IMR-90 (cell line): ENCODE data around the gene CLK3. TPM values are rescaled to one million over a fixed set of nuclear protein-coding genes. Genes with fewer than 3 reads are reported as not detected.

Source experiments
- ATAC-seq: fragments of 200-7000 bp; cut with Tn5 transposase; 2 replicates; pipeline ENCODE4 v1.9.1; 2020; ENCODE audit warnings: low read depth, mild to moderate bottlenecking, moderate library complexity
- BruUV-seq: library from RNA; stranded (reverse); fragments of 400-500 nt; replicated peaks from 2 replicates; lab custom pipeline; 2021; lab: Mats Ljungman, UMichigan
- CTCF ChIA-PET: fragments of 300-600 bp; formaldehyde crosslinking; extraction: SDS; loops from one replicate; lab custom pipeline; 2021; ENCODE audit warnings: antibody characterized with exemption; lab: Yijun Ruan, JAX
- POLR2A ChIA-PET: fragments of 300-600 bp; sonication (Branson Sonifier 250); formaldehyde crosslinking; loops from one replicate; lab custom pipeline; 2022; ENCODE audit warnings: antibody characterized with exemption; ENCODE audit not compliant: unreplicated experiment; lab: Charles Lee
- DNase-seq: peaks from one replicate; pipeline ENCODE4 v3.0.0; 2013
- H2AFZ ChIP-seq: replicated peaks from 2 replicates; pipeline ENCODE3; 2013; ENCODE audit warnings: low read length, mild to moderate bottlenecking; ENCODE audit not compliant: poor library complexity
- H2AK5ac ChIP-seq: 2 replicates; pipeline ENCODE4 v1.6.1; 2013; ENCODE audit warnings: low read depth, low read length, inconsistent platforms
- H2AK9ac ChIP-seq: replicated peaks from 2 replicates; pipeline ENCODE3; 2013; ENCODE audit warnings: mild to moderate bottlenecking, low read depth, low read length, moderate library complexity; ENCODE audit not compliant: poor library complexity
- H2BK120ac ChIP-seq: 2 replicates; pipeline ENCODE4 v1.6.1; 2013; ENCODE audit warnings: low read depth, low read length, inconsistent platforms
- H2BK15ac ChIP-seq: 3 replicates; pipeline ENCODE4 v1.6.1; 2013; ENCODE audit warnings: low read depth, low read length, inconsistent platforms
- H2BK20ac ChIP-seq: 2 replicates; pipeline ENCODE4 v1.6.1; 2013; ENCODE audit warnings: low read depth, mild to moderate bottlenecking, inconsistent platforms, low read length, moderate library complexity
- H2BK5ac ChIP-seq: 2 replicates; pipeline ENCODE4 v1.6.1; 2013; ENCODE audit warnings: mild to moderate bottlenecking, low read depth, low read length, inconsistent platforms; ENCODE audit not compliant: poor library complexity, severe bottlenecking
- H3K14ac ChIP-seq: replicated peaks from 2 replicates; pipeline ENCODE4 v1.6.1; 2013; ENCODE audit warnings: low read depth, low read length, inconsistent platforms
- H3K18ac ChIP-seq: 2 replicates; pipeline ENCODE4 v1.6.1; 2013; ENCODE audit warnings: low read depth, low read length, control low read depth
- H3K23ac ChIP-seq: 2 replicates; pipeline ENCODE4 v1.6.1; 2013; ENCODE audit warnings: low read depth, low read length, inconsistent platforms
- H3K27ac ChIP-seq: 2 replicates; pipeline ENCODE4 v1.5.1; 2013; ENCODE audit warnings: mild to moderate bottlenecking, control low read depth, low read length; ENCODE audit not compliant: insufficient read depth
- H3K27me3 ChIP-seq: 2 replicates; pipeline ENCODE4 v1.6.1; 2013; ENCODE audit warnings: low read length; ENCODE audit not compliant: control insufficient read depth, insufficient read depth
- H3K36me3 ChIP-seq: 2 replicates; pipeline ENCODE4 v1.6.1; 2013; ENCODE audit warnings: low read length, mixed read lengths; ENCODE audit not compliant: control insufficient read depth, insufficient read depth
- H3K4ac ChIP-seq: 2 replicates; pipeline ENCODE4 v1.6.1; 2013; ENCODE audit warnings: low read depth, low read length, inconsistent platforms
- H3K4me1 ChIP-seq: 2 replicates; pipeline ENCODE4 v1.6.1; 2013; ENCODE audit warnings: low read length, mixed read lengths; ENCODE audit not compliant: control insufficient read depth, insufficient read depth
- H3K4me2 ChIP-seq: 2 replicates; pipeline ENCODE4 v1.6.1; 2013; ENCODE audit warnings: low read depth, mild to moderate bottlenecking, control low read depth, low read length, moderate library complexity
- H3K4me3 ChIP-seq: 2 replicates; pipeline ENCODE4 v1.5.1; 2013; ENCODE audit warnings: low read depth, mild to moderate bottlenecking, control low read depth, low read length, moderate library complexity; ENCODE audit not compliant: insufficient read depth
- H3K56ac ChIP-seq: 2 replicates; pipeline ENCODE4 v1.6.1; 2013; ENCODE audit warnings: low read length, inconsistent platforms; ENCODE audit not compliant: insufficient read depth; ENCODE audit errors: extremely low read depth
- H3K79me1 ChIP-seq, 2 experiments: 2 replicates each; pipeline ENCODE4 v1.6.1; 2013; ENCODE audit warnings: low read length in 2 of 2, inconsistent platforms in 1 of 2, low read depth in 1 of 2
- H3K9ac ChIP-seq: 2 replicates; pipeline ENCODE4 v1.6.1; 2013; ENCODE audit warnings: low read depth, low read length, control low read depth
- H3K9me1 ChIP-seq: 2 replicates; pipeline ENCODE4 v1.6.1; 2013; ENCODE audit warnings: low read length, inconsistent platforms; ENCODE audit not compliant: insufficient read depth
- H3K9me3 ChIP-seq: 2 replicates; pipeline ENCODE4 v1.6.1; 2013; ENCODE audit warnings: low read length; ENCODE audit not compliant: control insufficient read depth, insufficient read depth
- H4K20me1 ChIP-seq: 2 replicates; pipeline ENCODE4 v1.6.1; 2013; ENCODE audit warnings: low read length, inconsistent platforms; ENCODE audit not compliant: insufficient read depth
- H4K5ac ChIP-seq: 2 replicates; pipeline ENCODE4 v1.6.1; 2013; ENCODE audit warnings: mild to moderate bottlenecking, low read depth, low read length, control low read depth
- H4K8ac ChIP-seq, 2 experiments: 2 replicates each; pipeline ENCODE4 v1.6.1; 2013; ENCODE audit warnings: low read depth in 2 of 2, low read length in 2 of 2, control low read depth in 1 of 2, inconsistent platforms in 1 of 2
- H4K91ac ChIP-seq: 2 replicates; pipeline ENCODE4 v1.6.1; 2013; ENCODE audit warnings: low read depth, low read length, inconsistent platforms; ENCODE audit not compliant: insufficient read depth
- BHLHE40 ChIP-seq: fragments of 150-350 bp; IDR thresholded peaks from 2 replicates; pipeline ENCODE4 v1.6.1; 2016; ENCODE audit warnings: mild to moderate bottlenecking, low read depth, low read length
- FOS ChIP-seq: fragments of 150-350 bp; IDR thresholded peaks from 2 replicates; pipeline ENCODE4 v1.6.1; 2016; ENCODE audit warnings: low read depth, low read length
- MAZ ChIP-seq: IDR thresholded peaks from 2 replicates; pipeline ENCODE4 v1.6.1; 2012; ENCODE audit warnings: low read depth, mild to moderate bottlenecking, low read length, improper control_type of control experiment, moderate library complexity, borderline replicate concordance
- MXI1 ChIP-seq: IDR thresholded peaks from 2 replicates; pipeline ENCODE4 v1.6.1; 2012; ENCODE audit warnings: low read depth, mild to moderate bottlenecking, low read length, moderate library complexity, borderline replicate concordance
- POLR2A ChIP-seq: IDR thresholded peaks from 2 replicates; pipeline ENCODE4 v1.6.1; 2012; ENCODE audit warnings: mild to moderate bottlenecking, low read depth, low read length
- RAD21 ChIP-seq: IDR thresholded peaks from 2 replicates; pipeline ENCODE4 v1.6.1; 2012; ENCODE audit warnings: low read length, improper control_type of control experiment
- RCOR1 ChIP-seq: IDR thresholded peaks from 2 replicates; pipeline ENCODE4 v1.6.1; 2012; ENCODE audit warnings: mild to moderate bottlenecking, low read length, improper control_type of control experiment; ENCODE audit not compliant: insufficient replicate concordance
- RFX5 ChIP-seq: IDR thresholded peaks from 2 replicates; pipeline ENCODE4 v1.8.0; 2012; ENCODE audit warnings: low read depth, mild to moderate bottlenecking, low read length, moderate library complexity
- SMC3 ChIP-seq: fragments of 150-350 bp; IDR thresholded peaks from 2 replicates; pipeline ENCODE4 v1.6.1; 2016; ENCODE audit warnings: low read depth, mild to moderate bottlenecking, antibody characterized with exemption, low read length, moderate library complexity
- WGBS, 2 experiments: methylation state at CpG; one replicate each; pipeline versions ENCODE4 v1.1.5 to v1.1.7; 2013; ENCODE audit warnings: missing lambda C conversion rate in 2 of 2; ENCODE audit not compliant: insufficient read length in 1 of 2; ENCODE audit errors: extremely low coverage in 2 of 2; 5-methylcytosine and 5-hydroxymethylcytosine counted together
- dilution Hi-C: fragments of 300-500 bp; cut with HindIII; formaldehyde crosslinking; loops from one replicate; pipeline ENCODE4 v1.14.3; 2018; ENCODE audit warnings: low sequenced_read_pairs; ENCODE audit not compliant: unreplicated experiment
- in situ Hi-C: fragments of 300-500 bp; cut with MboI; formaldehyde crosslinking; loops from 3 replicates; pipeline ENCODE4 v1.14.3; 2019; ENCODE audit warnings: low sequenced_read_pairs, inconsistent platforms, mixed read lengths
- intact Hi-C: fragments of 100-400 bp; cut with micrococcal nuclease; formaldehyde crosslinking; loops from 2 replicates; pipeline ENCODE4 v1.10.0; 2022
- polyA plus RNA-seq, 3 experiments: library from polyadenylated mRNA; depleted of rRNA; stranded (reverse); fragments of >200 nt; gene quantifications; 2 replicates each; pipeline ENCODE4 v1.2.3, GENCODE V29; 2012; ENCODE audit warnings: low replicate concordance in 1 of 3
- total RNA-seq: library from RNA; depleted of rRNA; stranded (reverse); fragments of >200 nt; gene quantifications from 2 replicates; pipeline ENCODE4 v1.2.3, GENCODE V29; 2012
- TF ChIP-seq, protein P1 (sequence below): conservative IDR thresholded peaks from 2 replicates; pipeline ENCODE4 v1.5.1; 2012; ENCODE audit warnings: mild to moderate bottlenecking, low read depth, low read length, improper control_type of control experiment
- TF ChIP-seq, protein P2 (sequence below): fragments of 150-350 bp; IDR thresholded peaks from 2 replicates; pipeline ENCODE4 v1.6.1; 2017; ENCODE audit warnings: mild to moderate bottlenecking, antibody characterized with exemption, low read length, low read depth

The CLK3 gene
- total and polyA plus RNA-seq, 2 of the 4 experiments (the other 2 are of a cell fraction) = 84.7 to 117 TPM

DNA sequence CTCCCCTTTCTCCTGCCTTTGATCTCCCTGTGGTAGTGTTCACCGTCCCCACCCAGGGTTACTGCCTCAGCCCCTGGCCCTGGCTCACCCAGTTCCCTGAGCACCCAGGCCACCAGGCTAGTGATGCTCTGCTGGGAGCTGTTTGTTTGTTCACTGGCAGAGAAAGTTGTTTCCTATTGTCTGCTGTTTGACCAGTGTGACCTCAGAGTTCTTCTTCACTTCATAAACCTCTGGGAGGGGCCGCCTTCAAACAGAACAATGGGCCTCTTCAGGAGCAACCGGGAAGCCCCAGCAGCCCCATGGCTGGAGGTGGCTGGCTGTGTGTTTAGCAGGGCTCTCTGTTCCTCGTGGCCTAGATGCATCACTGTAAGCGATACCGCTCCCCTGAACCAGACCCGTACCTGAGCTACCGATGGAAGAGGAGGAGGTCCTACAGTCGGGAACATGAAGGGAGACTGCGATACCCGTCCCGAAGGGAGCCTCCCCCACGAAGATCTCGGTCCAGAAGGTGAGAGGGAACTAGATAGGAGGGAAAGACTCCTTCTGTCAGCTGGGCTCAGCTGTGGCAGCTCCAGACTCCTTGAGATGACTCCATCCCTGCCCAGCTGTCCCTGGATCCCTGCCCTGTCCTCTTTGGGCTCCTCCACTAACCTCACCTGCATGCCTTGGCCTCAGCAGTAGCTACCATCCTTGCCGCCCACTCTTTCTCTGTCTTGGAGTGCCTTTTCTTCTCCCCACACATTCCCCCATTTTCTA, 3.4 kb downstream of the CLK3 start (continued):
- no peak for TF ChIP-seq MXI1

GRCh38 chr15:74619916-74620635, 4.4 kb downstream of the CLK3 start:
- Histone ChIP-seq H2BK15ac (no peak overlapping the region), H4K20me1 (peaks cover 90% of the 10 kb centered on the region)
- CTCF ChIA-PET = no interaction called here
- no peak for TF ChIP-seq BHLHE40
- no peak for TF ChIP-seq FOS
- TF ChIP-seq, protein P1, sequence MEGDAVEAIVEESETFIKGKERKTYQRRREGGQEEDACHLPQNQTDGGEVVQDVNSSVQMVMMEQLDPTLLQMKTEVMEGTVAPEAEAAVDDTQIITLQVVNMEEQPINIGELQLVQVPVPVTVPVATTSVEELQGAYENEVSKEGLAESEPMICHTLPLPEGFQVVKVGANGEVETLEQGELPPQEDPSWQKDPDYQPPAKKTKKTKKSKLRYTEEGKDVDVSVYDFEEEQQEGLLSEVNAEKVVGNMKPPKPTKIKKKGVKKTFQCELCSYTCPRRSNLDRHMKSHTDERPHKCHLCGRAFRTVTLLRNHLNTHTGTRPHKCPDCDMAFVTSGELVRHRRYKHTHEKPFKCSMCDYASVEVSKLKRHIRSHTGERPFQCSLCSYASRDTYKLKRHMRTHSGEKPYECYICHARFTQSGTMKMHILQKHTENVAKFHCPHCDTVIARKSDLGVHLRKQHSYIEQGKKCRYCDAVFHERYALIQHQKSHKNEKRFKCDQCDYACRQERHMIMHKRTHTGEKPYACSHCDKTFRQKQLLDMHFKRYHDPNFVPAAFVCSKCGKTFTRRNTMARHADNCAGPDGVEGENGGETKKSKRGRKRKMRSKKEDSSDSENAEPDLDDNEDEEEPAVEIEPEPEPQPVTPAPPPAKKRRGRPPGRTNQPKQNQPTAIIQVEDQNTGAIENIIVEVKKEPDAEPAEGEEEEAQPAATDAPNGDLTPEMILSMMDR = no peak
- TF ChIP-seq RAD21 = no peak
- TF ChIP-seq RCOR1 = no peak
- TF ChIP-seq, protein P2, sequence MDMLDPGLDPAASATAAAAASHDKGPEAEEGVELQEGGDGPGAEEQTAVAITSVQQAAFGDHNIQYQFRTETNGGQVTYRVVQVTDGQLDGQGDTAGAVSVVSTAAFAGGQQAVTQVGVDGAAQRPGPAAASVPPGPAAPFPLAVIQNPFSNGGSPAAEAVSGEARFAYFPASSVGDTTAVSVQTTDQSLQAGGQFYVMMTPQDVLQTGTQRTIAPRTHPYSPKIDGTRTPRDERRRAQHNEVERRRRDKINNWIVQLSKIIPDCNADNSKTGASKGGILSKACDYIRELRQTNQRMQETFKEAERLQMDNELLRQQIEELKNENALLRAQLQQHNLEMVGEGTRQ = no peak
- no peak for TF ChIP-seq RFX5
- no peak for TF ChIP-seq SMC3
- TF ChIP-seq POLR2A = no peak
- no peak for TF ChIP-seq MAZ

More at GRCh38 chr15:74619916-74620635, 4.4 kb downstream of the CLK3 start:
- Histone ChIP-seq H3K4me1 (peaks cover 6% of the 10 kb centered on the region), H3K4me2 (no peak overlapping the region), H3K23ac (no peak overlapping the region), H3K27me3 (no peaks in the 10 kb centered on the region), H3K9ac (no peak overlapping the region), H2BK5ac (no peak overlapping the region), H3K36me3 (peaks cover 60% of the 10 kb centered on the region), H4K91ac (no peak overlapping the region), H4K5ac (no peak overlapping the region), H3K9me3 (no peaks in the 10 kb centered on the region), H2BK120ac (no peak overlapping the region), H3K27ac (no peak overlapping the region), H4K8ac (no peak overlapping the region), H3K14ac (no peak overlapping the region), H3K79me1 (peaks cover 25 to 90% of the 10 kb centered on the region in 2 experiments), H3K56ac (no peak overlapping the region), H2BK20ac (no peak overlapping the region), H3K4me3 (no peak overlapping the region), H2AFZ (no peak overlapping the region), H3K4ac (no peak overlapping the region), H3K9me1 (0 out of 2 replicates have a peak, but pooled peaks cover 2% of the 10 kb centered on the region), H2AK9ac (no peak overlapping the region), H3K18ac (no peak overlapping the region), H2AK5ac (no peak overlapping the region)
- BruUV-seq = no TSS peak
- dilution Hi-C loops = no loop called here
- POLR2A ChIA-PET = no interaction called here
- ATAC-seq (no peak), DNase-seq (no peak)
- WGBS, 2 experiments = 97% methylated on average over 15 of the region's 27 CpGs; no CpG with 5 or more reads in 1 of the 2 experiments
- intact Hi-C loops = no loop called here
- in situ Hi-C loops = loop anchor here (5.0 kb wide), 1 partner anchor 248 kb away; no protein-coding TSS in a partner anchor
